ENCODE measurements around the gene ZNF501.

Gene ZNF501

DNA sequence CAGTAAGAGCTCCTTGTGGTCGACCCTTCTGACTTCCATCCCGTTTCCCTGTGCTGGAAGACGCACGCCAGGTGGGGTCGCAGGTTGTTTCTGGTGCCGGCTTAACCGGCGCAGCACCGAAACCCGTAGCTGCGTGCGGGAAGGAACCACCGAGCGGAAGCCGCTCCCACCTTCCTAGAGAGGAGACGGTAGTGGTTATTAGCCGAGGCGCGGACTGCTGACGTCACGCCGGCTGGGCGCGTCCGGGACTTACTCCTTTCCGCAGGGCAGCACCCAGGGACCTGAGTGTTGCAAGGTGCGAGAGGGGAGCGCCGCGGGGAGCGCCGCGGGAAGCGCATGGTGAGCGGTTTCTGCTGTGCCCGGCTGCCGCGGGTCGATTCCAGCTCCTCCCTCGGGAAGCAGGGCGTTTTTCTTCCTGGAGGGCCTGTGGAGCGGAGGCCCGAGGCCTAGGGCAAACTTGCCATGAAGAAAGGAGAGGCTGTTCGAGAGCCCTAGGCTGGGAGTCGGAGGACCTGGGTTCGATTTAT, at the start of gene ZNF501:
Gene ZNF501 (plus strand): TSS at position 252 of the 527 bp plus-strand sequence. CDS start 4,787 bp downstream, outside the sequence.
- peak; percentile 74 for DNase-seq

DNA sequence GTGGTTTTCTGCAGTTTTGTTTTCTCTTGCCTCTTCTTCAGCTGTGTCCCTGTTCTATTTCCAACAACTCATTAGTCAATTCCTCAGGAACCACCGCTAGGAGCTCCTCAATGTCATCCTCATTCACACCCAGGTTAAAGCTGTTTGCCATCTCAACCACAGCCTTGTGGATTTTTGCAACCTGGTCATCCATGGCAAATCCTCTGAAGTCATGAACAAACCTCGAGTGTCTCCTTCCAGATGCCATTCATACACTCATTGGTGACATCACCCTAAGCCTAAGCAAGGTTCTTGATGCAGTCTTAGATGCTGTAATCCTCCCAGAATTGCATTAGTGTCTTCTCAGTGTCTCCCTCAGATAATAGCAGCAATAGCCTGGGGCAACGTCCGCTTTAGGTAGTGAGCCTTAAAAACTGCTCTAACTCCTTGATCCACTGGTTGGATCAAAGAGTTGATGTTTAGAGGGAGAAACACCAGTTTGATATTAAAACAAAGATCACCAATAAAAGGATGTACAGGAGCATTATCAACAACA, 48.4 kb upstream of the ZNF501 start:
- DNase-seq = no peak

DNA sequence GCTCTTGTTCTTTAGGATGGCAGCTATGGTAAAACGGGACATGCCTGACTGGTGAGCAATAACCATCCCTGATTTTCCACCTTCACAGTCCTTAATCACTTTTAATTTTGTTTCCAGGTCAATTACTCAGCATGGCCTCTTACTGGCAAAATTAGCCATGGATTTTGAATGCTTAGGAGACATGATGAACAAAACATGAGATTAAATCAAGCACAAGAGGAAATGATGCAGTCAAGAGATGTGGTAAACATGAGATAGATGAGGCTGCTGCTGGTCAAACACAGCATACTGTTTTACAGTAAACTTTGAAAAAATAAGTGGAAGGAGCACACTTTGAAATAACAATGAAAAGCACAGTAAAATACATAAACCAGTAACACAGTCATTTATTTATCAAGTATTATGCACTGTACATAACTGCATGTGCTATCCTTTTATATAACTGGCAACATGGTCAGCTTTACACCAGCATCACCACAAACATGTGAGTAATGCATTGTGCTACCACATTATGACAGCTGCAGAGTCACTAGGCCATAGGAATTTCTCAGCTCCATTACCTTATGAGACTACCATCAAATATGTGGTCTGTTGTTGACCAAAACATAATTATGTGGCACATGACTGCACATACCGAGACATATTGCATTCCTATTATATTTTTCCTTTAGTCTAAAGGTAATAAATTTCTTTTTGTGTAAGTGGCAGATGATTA, 47.1 kb upstream of the ZNF501 start:
- DNase-seq = no peak

DNA sequence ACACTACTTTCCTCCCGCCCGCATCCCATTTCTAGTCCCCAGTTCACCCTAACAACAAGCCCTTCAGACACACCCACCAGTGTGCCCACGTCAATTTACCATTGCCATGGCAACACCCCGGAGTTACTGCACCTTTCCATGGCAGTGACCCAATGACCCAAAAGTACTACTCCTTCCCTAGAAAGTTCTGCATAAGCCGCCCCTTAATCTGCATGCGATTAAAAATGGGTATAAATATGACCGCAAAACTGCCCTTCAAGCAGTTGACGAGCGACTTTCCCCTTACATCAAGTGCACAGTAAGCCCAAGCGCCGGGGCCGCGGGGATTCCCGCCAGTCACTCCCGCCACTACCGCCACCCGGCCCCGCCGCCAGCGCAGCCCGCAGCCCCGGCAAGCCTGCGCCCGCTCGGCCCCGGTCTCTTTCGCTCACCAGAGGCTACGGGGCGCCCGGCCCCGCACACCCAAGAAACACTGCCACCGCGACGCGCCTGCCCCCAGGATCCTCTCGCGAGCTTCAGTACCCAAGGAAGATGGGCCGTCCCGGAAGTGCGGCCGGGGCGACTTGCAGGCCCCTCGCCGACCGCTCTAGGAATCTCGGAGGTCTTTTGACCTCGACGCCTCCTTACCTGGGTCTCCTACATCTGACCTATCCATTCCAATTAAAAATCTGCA, 44.2 kb upstream of the ZNF501 start:
- peak; percentile 19 for DNase-seq

DNA sequence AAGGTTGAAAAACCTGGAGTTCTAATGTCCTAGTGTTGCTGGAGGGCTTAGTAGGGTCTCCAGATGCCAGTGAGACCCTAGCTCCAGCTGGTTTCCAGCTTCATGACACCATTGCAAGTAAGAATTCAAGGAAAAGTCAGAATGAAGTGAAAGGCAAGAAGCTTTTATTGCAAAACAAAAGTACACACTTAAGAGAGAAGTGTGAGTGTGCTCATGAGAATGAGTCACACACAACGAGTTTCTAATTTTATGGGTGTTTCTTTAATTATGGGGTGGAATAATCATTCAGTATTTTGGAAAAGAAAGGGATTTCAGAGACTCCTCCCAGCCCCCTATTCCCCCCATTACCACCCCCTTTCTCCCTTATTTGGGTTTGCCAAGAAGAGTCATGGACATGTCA, 41.5 kb upstream of the ZNF501 start:
- DNase-seq = no peak

DNA sequence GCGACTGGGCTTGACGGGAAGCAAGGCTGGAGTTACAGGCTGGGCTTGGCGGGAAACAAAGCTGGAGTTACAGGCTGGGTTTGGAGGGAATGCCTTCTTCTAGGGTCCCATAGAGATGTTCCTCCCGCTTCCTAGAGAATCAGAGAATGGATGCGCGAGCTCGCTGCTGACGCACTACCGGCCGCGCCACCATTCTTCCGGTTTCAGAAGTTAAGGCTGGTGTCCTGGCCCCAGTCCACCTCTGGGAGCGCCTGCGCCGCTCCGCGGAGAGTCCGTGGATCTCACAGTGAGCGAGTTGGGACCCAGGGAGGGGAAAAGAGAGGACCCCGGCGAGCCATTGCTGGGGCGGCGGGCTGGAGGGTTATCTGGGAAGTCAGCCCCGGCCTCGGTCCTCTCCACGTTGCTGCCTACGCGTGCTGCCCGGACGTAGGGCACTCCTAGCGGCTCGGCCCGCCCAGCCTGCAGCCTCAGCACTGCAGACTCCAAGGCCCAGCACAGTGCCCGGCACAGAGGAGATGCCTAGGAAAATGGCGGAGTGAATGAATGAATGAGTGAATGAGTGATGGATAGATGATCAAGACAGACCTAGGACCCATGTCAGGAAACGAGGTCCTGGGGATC, 16.9 kb upstream of the ZNF501 start, which contains the start of gene ZNF502:
Gene ZNF502 (plus strand): TSS at position 206 of the 621 bp plus-strand sequence. CDS start 7,602 bp downstream, outside the sequence.
- DNase-seq = peak; percentile 44

DNA sequence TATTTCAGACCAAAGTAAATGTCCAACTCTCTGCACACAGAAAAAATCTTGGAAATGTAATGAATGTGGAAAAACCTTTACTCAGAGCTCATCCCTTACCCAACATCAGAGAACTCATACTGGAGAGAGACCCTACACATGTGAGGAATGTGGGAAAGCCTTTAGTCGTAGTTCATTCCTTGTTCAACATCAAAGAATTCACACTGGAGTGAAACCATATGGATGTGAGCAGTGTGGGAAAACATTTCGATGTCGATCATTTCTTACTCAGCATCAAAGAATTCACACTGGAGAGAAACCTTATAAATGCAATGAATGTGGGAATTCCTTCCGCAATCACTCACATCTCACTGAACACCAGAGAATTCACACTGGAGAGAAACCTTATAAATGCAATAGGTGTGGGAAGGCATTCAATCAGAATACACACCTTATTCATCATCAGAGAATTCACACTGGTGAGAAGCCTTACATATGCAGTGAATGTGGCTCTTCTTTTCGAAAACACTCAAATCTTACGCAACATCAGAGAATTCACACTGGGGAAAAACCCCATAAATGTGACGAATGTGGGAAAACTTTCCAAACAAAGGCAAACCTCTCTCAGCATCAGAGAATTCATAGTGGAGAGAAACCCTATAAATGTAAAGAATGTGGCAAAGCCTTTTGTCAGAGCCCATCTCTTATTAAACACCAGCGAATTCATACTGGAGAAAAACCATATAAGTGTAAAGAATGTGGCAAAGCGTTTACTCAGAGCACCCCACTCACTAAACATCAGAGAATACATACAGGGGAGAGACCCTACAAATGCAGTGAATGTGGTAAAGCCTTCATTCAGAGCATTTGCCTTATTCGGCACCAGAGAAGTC, 8.0 kb upstream of the ZNF501 start:
- DNase-seq = no peak

DNA sequence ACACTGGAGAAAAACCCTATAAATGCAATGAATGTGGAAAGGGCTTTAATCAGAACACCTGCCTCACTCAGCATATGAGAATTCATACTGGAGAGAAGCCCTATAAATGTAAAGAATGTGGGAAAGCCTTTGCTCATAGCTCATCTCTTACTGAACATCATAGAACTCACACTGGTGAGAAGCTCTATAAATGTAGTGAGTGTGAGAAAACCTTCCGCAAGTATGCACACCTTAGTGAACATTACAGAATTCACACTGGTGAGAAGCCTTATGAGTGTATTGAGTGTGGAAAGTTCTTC, 7.4 kb upstream of the ZNF501 start:
- DNase-seq = no peak

DNA sequence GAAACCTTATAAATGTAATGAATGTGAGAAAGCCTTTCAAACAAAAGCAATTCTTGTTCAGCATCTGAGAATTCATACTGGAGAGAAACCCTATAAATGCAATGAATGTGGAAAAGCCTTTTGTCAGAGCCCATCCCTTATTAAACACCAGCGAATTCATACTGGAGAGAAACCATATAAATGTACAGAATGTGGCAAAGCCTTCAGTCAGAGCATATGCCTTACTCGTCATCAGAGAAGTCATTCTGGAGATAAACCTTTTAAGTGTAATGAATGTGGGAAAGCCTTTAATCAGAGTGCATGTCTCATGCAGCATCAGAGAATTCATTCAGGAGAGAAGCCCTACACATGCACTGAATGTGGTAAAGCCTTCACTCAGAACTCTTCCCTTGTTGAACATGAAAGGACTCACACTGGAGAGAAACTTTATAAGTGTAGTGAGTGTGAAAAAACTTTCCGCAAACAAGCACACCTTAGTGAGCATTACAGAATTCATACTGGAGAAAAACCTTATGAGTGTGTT, 5.3 kb downstream of the ZNF501 start:
- DNase-seq = no peak

DNA sequence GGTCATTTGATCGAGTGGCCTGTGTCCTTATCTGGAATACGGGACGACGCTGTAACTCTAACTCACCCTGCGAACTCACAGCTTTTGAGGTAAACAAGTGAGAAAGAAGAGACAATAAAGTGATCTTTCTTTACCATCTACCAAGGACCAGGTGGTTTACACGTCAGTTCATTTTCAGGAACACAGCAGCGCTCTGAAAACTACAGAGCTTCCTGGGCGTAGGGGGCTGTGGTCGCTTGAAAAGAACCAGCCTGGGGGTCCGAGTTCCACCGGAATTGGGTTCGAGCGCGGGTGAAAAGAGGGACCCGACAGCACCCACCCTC, 31.6 kb downstream of the ZNF501 start:
- DNase-seq = no peak

DNA sequence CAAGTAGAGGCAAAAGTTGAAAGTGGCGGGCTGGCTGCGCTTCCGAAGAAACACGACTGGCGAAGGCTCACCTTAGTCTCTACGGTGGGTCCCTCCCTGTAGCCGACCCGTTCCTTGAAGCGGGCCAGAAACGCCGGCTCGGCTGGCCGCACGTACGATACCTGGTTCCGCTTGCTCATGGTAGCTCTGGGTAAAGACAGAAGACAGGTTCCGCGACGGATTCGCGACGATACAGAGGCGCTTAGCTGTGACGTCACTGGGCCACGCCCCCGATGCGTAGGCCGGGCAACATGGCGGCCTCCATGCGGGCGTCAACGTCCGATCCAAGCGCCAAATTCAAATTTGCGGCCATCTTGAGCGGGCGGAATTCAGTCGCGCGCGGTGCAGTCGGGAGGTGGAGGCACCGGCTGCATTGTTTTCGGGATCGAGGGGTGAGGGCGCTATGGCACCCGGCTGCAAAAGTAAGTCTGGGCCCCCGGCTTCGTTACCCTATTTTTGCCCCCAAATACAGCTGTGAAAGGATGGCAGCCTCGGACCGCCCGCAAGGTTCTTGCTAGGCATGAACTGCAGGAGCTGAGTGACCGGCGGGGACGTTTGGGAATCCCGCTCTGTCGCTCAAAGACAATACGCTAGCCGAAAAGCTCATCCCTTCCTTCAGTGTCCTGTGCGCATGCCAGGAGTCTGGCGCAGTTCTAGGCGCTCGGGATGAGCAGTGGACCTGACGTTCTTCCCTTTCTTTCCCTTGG, 32.2 kb downstream of the ZNF501 start, which contains the start of the genes KIAA1143 and KIF15:
Gene KIAA1143 (minus strand): TSS at position 196 of the 746 bp plus-strand sequence. CDS start 17 bp downstream, at position 179.
Gene KIF15 (plus strand): TSS at position 371 of the 746 bp plus-strand sequence. CDS start 72 bp downstream, at position 443.
- DNase-seq = peak; percentile 99

DNA sequence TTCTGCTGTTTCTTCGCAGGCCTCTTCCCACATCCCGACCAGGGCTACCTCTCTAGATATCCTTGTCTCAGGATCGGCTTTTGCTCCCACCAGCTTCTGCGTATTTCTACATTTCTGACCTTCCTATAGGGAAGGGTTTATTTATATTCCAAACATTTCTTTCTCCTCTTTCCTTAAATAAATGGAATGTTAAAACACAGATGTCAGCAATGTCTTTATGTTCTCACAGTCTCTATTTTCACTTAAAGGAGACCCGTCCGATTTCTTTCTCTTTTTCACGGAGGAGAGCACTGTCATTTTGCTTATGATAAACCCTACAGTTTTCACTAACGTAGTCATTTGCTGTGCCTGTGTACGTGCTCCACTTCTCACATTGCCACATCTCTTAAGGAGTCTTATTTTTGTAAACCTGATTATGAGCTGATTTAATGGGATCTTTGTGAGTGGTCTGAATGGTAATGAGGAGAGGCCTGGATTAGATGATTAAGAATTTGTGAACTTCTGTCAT, 32.8 kb downstream of the ZNF501 start:
- no peak for DNase-seq

DNA sequence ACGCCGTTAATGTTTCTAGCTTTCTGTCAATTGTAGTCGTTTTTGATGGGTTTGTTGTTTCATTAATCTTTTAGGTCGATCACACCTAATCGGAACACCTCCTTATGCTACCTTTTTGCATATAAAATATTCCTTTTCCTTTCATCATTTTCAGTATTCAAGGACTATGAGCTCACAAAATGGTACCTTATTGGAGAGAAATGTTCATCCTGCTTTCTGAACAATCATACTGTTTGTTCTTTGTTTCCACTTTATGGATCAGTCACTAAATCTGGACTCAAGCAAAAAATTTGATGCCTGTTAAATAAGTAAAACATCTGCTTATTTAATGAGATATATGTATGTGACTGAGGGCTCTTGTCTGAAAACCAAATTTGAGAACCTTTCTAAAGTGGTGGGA, 33.3 kb downstream of the ZNF501 start:
- DNase-seq = no peak

DNA sequence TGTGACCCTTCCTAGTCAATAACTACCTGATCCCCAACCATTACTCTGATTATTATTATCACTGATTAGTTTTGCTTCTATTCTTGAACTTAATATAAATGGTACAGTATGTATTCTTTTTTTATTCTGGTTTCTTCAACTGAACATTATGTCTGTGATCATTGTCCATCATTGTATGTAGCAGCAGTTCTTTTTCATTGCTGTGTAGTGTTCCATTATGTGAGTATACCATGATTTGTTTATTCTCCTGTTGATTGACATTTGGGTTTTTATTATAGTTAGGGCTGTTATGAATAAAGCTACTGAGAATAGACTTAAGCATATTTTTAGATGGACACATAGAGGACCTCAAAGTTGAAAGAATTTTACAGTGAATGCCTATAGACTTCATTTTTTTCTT, 34.8 kb downstream of the ZNF501 start:
- no peak for DNase-seq

DNA sequence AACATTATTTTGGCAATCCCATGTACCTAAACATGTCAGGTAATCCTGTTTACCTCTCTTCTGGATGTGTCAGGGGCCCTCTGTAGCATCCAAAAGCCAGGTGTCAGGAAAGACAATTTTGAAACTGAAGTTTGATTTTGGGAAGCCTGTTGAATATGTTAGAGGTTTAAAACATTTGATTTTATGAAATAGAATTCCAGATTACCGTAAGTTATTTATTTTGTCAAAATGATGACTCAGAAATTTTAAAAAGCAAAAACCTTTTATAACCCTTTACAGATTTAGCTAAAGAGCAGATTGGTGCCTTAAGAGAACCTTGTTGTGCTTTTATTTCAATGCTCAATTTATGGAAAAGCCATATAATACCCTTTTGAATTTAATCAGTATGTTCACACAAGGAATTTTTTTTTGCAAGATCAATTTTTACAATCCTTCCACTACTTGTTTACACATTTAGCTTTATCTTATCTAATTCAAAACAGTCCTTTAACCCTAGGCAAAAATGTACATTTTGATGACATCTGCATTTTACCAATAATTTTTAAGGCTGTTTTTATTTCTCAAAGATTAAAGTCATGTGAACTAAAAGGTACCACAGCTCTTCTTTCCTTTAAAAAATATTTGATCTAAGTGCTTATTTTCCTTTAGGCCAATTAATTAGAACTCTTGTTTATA, 42.1 kb downstream of the ZNF501 start:
- no peak for DNase-seq

DNA sequence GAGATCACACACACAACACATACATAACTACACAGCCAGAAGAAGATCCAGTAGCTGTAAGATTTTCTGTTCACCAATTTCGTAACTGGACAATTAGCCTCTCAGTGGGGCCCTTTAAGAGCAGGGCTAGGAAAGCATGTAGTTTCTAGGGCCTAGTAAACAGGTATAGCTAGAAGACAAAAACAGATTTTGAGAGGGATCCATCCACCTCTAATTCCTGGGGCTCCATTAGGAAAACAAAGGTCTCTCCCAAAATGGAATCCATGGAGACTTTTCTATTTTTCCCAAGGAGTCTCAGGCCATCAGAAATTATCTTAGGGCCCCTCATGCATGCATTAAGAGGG, 42.6 kb downstream of the ZNF501 start:
- no peak for DNase-seq

DNA sequence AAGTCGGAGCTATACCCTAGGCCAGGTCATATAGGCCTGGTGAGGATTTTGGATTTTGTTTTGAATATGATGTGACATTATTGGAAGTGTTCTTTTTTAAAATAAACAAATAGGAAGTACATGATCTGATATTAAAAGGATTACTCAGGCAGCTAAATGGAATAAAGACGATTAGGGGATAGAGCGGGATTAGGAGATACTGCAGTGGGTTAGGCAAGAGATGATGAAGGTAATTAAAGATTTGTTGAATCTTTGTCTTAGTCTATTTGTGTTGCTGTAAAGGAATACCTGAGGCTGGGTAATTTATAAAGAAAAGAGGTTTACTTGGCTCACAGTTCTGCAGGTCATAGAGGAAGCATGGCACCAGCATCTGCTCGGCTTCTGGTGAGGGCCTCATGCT, 53.5 kb downstream of the ZNF501 start:
- no peak for DNase-seq

Measured in activated T-cell treated with anti-CD3 and anti-CD28 coated beads for 4 hours (primary cell).